Measurements from ENCODE around the gene ERBB4.

- TF ChIP-seq POLR2A (IDR thresholded peaks at IDR 0.05) (no peak), CTCF (IDR thresholded peaks at IDR 0.05) (no peak)
Observed at GRCh38 chr2:211766689-211767088, 771.9 kb downstream of the ERBB4 start.

Data from breast epithelium (tissue), 3 donors.